ENCODE data around the gene KRTAP4-1.

Gene KRTAP4-1

GRCh38 chr17:41212524-41213169 lies 27.9 kb upstream of the KRTAP4-1 start:
- Histone ChIP-seq H4K91ac (ENCODE audit: low read length) (no peak overlapping the region), H2BK120ac (ENCODE audit: low read depth, low read length) (no peak overlapping the region), H3K27me3 (ENCODE audit: control insufficient read depth in 1 of 2, insufficient read depth in 1 of 2, low read length in 2 of 2) (peaks cover 0 to 4% of the 10 kb centered on the region in 2 experiments), H2AK5ac (ENCODE audit: low read length, severe bottlenecking) (no peak overlapping the region), H4K8ac (ENCODE audit: low read length) (no peak overlapping the region), H3K9me3 (ENCODE audit: control insufficient read depth, low read length) (no peaks in the 10 kb centered on the region), H2BK5ac (ENCODE audit: low read depth, low read length, poor library complexity, severe bottlenecking) (no peak overlapping the region), H3K27ac (ENCODE audit: low read length, poor library complexity, severe bottlenecking) (no peak overlapping the region), H3K4me3 (ENCODE audit: insufficient read depth in 1 of 2, low read depth in 1 of 2, low read length in 2 of 2) (no peak overlapping the region), H3K23ac (ENCODE audit: low read length in 2 of 2) (no peak overlapping the region), H3K36me3 (ENCODE audit: control insufficient read depth in 1 of 2, insufficient read depth in 2 of 2, low read depth in 1 of 2, low read length in 2 of 2) (no peaks in the 10 kb centered on the region), H2AFZ (ENCODE audit: low read depth, low read length) (no peak overlapping the region), H3K79me1 (replicated peaks; ENCODE audit: low read length, poor library complexity, severe bottlenecking) (no peaks in the 10 kb centered on the region), H3K18ac (ENCODE audit: low read depth in 1 of 2, low read length in 2 of 2) (no peak overlapping the region), H3K4me1 (ENCODE audit: control insufficient read depth, insufficient read depth, low read depth, low read length) (peaks cover 7% of the 10 kb centered on the region), H3K14ac (ENCODE audit: low read length in 2 of 2) (no peak overlapping the region), H3K4ac (ENCODE audit: low read depth in 1 of 2, low read length in 2 of 2) (no peak overlapping the region), H2BK15ac (ENCODE audit: low read depth, poor library complexity, severe bottlenecking) (no peak overlapping the region), H2BK12ac (ENCODE audit: low read length in 2 of 2) (no peak overlapping the region), H3K9ac (ENCODE audit: low read length) (no peak overlapping the region), H3K4me2 (ENCODE audit: low read length, poor library complexity, severe bottlenecking) (no peak overlapping the region)
- WGBS, result 78% methylated on average over 7 of the region's 7 CpGs
- DNase-seq, result no peak

- Histone ChIP-seq H3K18ac (ENCODE audit: low read depth in 1 of 2, low read length in 2 of 2) (no peak overlapping the region), H4K91ac (ENCODE audit: low read length) (no peak overlapping the region), H3K27ac (ENCODE audit: low read length, poor library complexity, severe bottlenecking) (no peak overlapping the region), H3K36me3 (ENCODE audit: control insufficient read depth in 1 of 2, insufficient read depth in 2 of 2, low read depth in 1 of 2, low read length in 2 of 2) (no peaks in the 10 kb centered on the region), H3K4me1 (ENCODE audit: control insufficient read depth, insufficient read depth, low read depth, low read length) (peaks cover 7% of the 10 kb centered on the region), H3K27me3 (ENCODE audit: control insufficient read depth in 1 of 2, insufficient read depth in 1 of 2, low read length in 2 of 2) (peaks cover 0 to 2% of the 10 kb centered on the region in 2 experiments), H3K79me1 (replicated peaks; ENCODE audit: low read length, poor library complexity, severe bottlenecking) (no peaks in the 10 kb centered on the region), H2BK120ac (ENCODE audit: low read depth, low read length) (no peak overlapping the region), H3K4me3 (ENCODE audit: insufficient read depth in 1 of 2, low read depth in 1 of 2, low read length in 2 of 2) (no peak overlapping the region), H4K8ac (ENCODE audit: low read length) (no peak overlapping the region), H3K9me3 (ENCODE audit: control insufficient read depth, low read length) (no peaks in the 10 kb centered on the region), H3K4me2 (ENCODE audit: low read length, poor library complexity, severe bottlenecking) (no peak overlapping the region), H3K14ac (ENCODE audit: low read length in 2 of 2) (no peak overlapping the region), H2AFZ (ENCODE audit: low read depth, low read length) (no peak overlapping the region), H2AK5ac (ENCODE audit: low read length, severe bottlenecking) (no peak overlapping the region), H2BK12ac (ENCODE audit: low read length in 2 of 2) (no peak overlapping the region), H3K4ac (ENCODE audit: low read depth in 1 of 2, low read length in 2 of 2) (no peak overlapping the region), H2BK5ac (ENCODE audit: low read depth, low read length, poor library complexity, severe bottlenecking) (no peak overlapping the region), H3K9ac (ENCODE audit: low read length) (no peak overlapping the region), H2BK15ac (ENCODE audit: low read depth, poor library complexity, severe bottlenecking) (no peak overlapping the region), H3K23ac (ENCODE audit: low read length in 2 of 2) (no peak overlapping the region)
- WGBS, result 74% methylated on average over 1 of the region's 1 CpG
- DNase-seq, result no peak
Observed at GRCh38 chr17:41211845-41212466, 27.2 kb upstream of the KRTAP4-1 start.

DNA sequence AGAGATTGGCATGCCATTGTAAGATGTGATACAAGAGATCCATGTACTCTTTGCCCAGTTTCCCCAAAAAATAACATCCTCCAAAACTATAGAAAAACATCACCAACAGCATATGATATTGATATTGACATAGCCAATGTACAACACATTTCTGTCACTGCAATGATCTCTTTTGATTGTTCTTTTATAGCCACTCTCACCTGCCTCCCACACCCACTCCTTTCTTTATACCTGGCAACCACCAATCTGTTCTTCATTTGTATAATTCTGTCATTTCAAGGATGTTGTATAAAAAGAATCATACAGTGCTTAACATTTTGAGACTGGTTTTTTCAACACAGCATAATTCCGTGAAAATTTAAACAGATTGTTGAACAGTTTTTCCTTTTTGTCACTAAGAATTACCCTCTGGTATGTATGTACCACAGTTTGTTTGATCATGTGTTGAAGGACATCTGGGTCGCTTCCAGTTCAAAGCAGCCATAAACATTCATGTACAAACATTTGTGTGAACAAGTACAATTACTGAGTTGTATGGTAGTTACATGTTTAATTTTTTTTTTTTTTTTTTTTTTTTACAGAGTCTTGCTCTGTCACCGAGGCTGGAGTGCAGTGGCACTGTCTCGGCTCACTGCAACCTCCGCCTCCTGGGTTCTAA lies 14.8 kb upstream of the KRTAP4-1 start:
- no peak for DNase-seq
- Histone ChIP-seq H3K27ac (ENCODE audit: low read length, poor library complexity, severe bottlenecking) (no peak overlapping the region), H3K27me3 (ENCODE audit: control insufficient read depth in 1 of 2, insufficient read depth in 1 of 2, low read length in 2 of 2) (no peaks in the 10 kb centered on the region), H2BK5ac (ENCODE audit: low read depth, low read length, poor library complexity, severe bottlenecking) (no peak overlapping the region), H2AFZ (ENCODE audit: low read depth, low read length) (no peak overlapping the region), H2BK12ac (ENCODE audit: low read length in 2 of 2) (no peak overlapping the region), H3K14ac (ENCODE audit: low read length in 2 of 2) (no peak overlapping the region), H2BK120ac (ENCODE audit: low read depth, low read length) (no peak overlapping the region), H3K4me3 (ENCODE audit: insufficient read depth in 1 of 2, low read depth in 1 of 2, low read length in 2 of 2) (no peak overlapping the region), H3K4me2 (ENCODE audit: low read length, poor library complexity, severe bottlenecking) (no peak overlapping the region), H3K4ac (ENCODE audit: low read depth in 1 of 2, low read length in 2 of 2) (no peak overlapping the region), H2AK5ac (ENCODE audit: low read length, severe bottlenecking) (no peak overlapping the region), H3K36me3 (ENCODE audit: control insufficient read depth in 1 of 2, insufficient read depth in 2 of 2, low read depth in 1 of 2, low read length in 2 of 2) (no peaks in the 10 kb centered on the region), H4K91ac (ENCODE audit: low read length) (no peak overlapping the region), H3K9ac (ENCODE audit: low read length) (no peak overlapping the region), H3K18ac (ENCODE audit: low read depth in 1 of 2, low read length in 2 of 2) (no peak overlapping the region), H3K79me1 (replicated peaks; ENCODE audit: low read length, poor library complexity, severe bottlenecking) (no peaks in the 10 kb centered on the region), H4K8ac (ENCODE audit: low read length) (no peak overlapping the region), H3K23ac (ENCODE audit: low read length in 2 of 2) (no peak overlapping the region), H2BK15ac (ENCODE audit: low read depth, poor library complexity, severe bottlenecking) (no peak overlapping the region), H3K4me1 (ENCODE audit: control insufficient read depth, insufficient read depth, low read depth, low read length) (no peaks in the 10 kb centered on the region), H3K9me3 (ENCODE audit: control insufficient read depth, low read length) (peaks cover 7% of the 10 kb centered on the region)
- 53% methylated on average over 3 of the region's 5 CpGs for WGBS

GRCh38 chr17:41196068-41196467 lies 11.4 kb upstream of the KRTAP4-1 start:
- no peak overlapping the region for H3K14ac ChIP-seq (ENCODE audit: low read length in 2 of 2)
- no peak overlapping the region for H2BK5ac ChIP-seq (ENCODE audit: low read depth, low read length, poor library complexity, severe bottlenecking)
- H3K23ac ChIP-seq (ENCODE audit: low read length in 2 of 2), result no peak overlapping the region
- peaks cover 7% of the 10 kb centered on the region for H3K9me3 ChIP-seq (ENCODE audit: control insufficient read depth, low read length)
- H3K79me1 ChIP-seq (replicated peaks; ENCODE audit: low read length, poor library complexity, severe bottlenecking), result no peaks in the 10 kb centered on the region
- H2BK120ac ChIP-seq (ENCODE audit: low read depth, low read length), result no peak overlapping the region
- no peak overlapping the region for H2BK15ac ChIP-seq (ENCODE audit: low read depth, poor library complexity, severe bottlenecking)
- no peak overlapping the region for H4K91ac ChIP-seq (ENCODE audit: low read length)
- 38% methylated on average over 1 of the region's 1 CpG for WGBS
- DNase-seq, result no peak
- H3K4me1 ChIP-seq (ENCODE audit: control insufficient read depth, insufficient read depth, low read depth, low read length), result no peaks in the 10 kb centered on the region
- H2BK12ac ChIP-seq (ENCODE audit: low read length in 2 of 2), result no peak overlapping the region
- H3K36me3 ChIP-seq (ENCODE audit: control insufficient read depth in 1 of 2, insufficient read depth in 2 of 2, low read depth in 1 of 2, low read length in 2 of 2), result no peaks in the 10 kb centered on the region
- H2AK5ac ChIP-seq (ENCODE audit: low read length, severe bottlenecking), result no peak overlapping the region
- H2AFZ ChIP-seq (ENCODE audit: low read depth, low read length), result no peak overlapping the region
- H3K27ac ChIP-seq (ENCODE audit: low read length, poor library complexity, severe bottlenecking), result no peak overlapping the region
- no peak overlapping the region for H3K4me3 ChIP-seq (ENCODE audit: insufficient read depth in 1 of 2, low read depth in 1 of 2, low read length in 2 of 2)
- no peak overlapping the region for H3K4ac ChIP-seq (ENCODE audit: low read depth in 1 of 2, low read length in 2 of 2)
- H3K18ac ChIP-seq (ENCODE audit: low read depth in 1 of 2, low read length in 2 of 2), result no peak overlapping the region
- H3K27me3 ChIP-seq (ENCODE audit: control insufficient read depth in 1 of 2, insufficient read depth in 1 of 2, low read length in 2 of 2), result no peaks in the 10 kb centered on the region
- no peak overlapping the region for H4K8ac ChIP-seq (ENCODE audit: low read length)
- no peak overlapping the region for H3K4me2 ChIP-seq (ENCODE audit: low read length, poor library complexity, severe bottlenecking)
- no peak overlapping the region for H3K9ac ChIP-seq (ENCODE audit: low read length)
